ENCODE measurements around the gene HSD17B12. TPM values are rescaled to one million over a fixed set of nuclear protein-coding genes. Genes with fewer than 3 reads are reported as not detected.

Gene HSD17B12
- total RNA-seq, 1 experiment from 2014 or later = 307 TPM

DNA sequence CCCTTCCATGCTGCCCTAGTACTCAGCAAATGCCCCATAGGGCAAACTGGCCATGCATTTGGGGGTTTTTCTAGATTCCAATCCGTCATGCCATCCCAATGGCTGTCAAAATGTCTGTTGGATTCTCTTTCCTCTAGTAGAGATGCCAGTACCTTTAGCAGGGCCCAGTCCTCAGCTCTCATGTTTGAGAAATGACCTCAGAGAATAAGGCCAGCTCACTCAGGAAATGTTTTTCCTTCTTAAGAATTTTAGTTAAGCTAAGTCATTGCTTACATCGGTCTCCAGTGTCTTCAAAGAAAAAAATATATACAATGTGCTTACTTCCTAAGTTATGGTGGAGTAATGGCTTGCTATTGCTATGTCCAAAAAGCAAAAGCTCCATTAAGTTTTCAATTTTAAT is 186.0 kb downstream of the HSD17B12 start:
- Histone ChIP-seq H3K36me3 (ENCODE audit: insufficient read depth, low read length, poor library complexity, severe bottlenecking) (no peaks in the 10 kb centered on the region), H3K4me1 (ENCODE audit: insufficient read depth, low read length, poor library complexity, severe bottlenecking) (no peaks in the 10 kb centered on the region), H3K9me3 (ENCODE audit: low read depth, low read length, poor library complexity, severe bottlenecking) (no peaks in the 10 kb centered on the region), H3K27me3 (replicated peaks; ENCODE audit: insufficient read depth, low read depth, low read length, poor library complexity) (peaks cover 9% of the 10 kb centered on the region), H3K27ac (ENCODE audit: low read depth, low read length, poor library complexity, severe bottlenecking) (no peak overlapping the region), H3K4me3 (ENCODE audit: low read depth, low read length, poor library complexity, severe bottlenecking) (no peak overlapping the region)
- BruUV-seq (replicated peaks) = no TSS peak
- intact Hi-C loops (cut with micrococcal nuclease; ENCODE audit: unreplicated experiment) = no loop called here
- CTCF ChIA-PET = interaction anchor here (0.7 kb wide), 1 partner anchor 149 kb away, joined by 7 read pairs; no protein-coding TSS in a partner anchor
- POLR2A ChIA-PET (ENCODE audit: low non-redundant PET) = no interaction called here
- DNase-seq (ENCODE audit: low spot score) = no peak
- TF ChIP-seq, protein P1, sequence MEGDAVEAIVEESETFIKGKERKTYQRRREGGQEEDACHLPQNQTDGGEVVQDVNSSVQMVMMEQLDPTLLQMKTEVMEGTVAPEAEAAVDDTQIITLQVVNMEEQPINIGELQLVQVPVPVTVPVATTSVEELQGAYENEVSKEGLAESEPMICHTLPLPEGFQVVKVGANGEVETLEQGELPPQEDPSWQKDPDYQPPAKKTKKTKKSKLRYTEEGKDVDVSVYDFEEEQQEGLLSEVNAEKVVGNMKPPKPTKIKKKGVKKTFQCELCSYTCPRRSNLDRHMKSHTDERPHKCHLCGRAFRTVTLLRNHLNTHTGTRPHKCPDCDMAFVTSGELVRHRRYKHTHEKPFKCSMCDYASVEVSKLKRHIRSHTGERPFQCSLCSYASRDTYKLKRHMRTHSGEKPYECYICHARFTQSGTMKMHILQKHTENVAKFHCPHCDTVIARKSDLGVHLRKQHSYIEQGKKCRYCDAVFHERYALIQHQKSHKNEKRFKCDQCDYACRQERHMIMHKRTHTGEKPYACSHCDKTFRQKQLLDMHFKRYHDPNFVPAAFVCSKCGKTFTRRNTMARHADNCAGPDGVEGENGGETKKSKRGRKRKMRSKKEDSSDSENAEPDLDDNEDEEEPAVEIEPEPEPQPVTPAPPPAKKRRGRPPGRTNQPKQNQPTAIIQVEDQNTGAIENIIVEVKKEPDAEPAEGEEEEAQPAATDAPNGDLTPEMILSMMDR (conservative IDR thresholded peaks at IDR 0.05; ENCODE audit: low read depth, low read length) = no peak
- TF ChIP-seq EZH2 (IDR thresholded peaks at IDR 0.05; ENCODE audit: borderline replicate concordance, low read depth, low read length, poor library complexity, severe bottlenecking) = no peak

DNA sequence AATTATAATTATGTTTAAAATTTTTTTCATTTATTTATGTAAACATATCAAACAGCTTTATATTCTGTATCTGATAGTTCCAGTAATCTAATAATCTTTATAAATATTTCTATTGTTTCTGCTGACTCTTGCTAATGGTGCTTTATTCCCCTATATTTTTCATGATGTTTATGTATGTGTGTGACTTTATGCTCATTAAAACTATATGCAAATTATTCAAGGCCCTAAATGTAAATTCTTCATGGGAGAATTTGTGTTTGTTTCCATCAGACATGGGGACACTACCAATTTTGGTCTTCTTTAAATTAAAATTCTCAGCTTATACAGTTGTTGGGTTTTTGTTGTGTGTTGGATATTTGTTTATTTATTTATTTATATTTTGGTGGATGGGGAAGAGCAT is 186.4 kb downstream of the HSD17B12 start:
- Histone ChIP-seq H3K4me1 (ENCODE audit: insufficient read depth, low read length, poor library complexity, severe bottlenecking) (no peaks in the 10 kb centered on the region), H3K4me3 (ENCODE audit: low read depth, low read length, poor library complexity, severe bottlenecking) (no peak overlapping the region), H3K36me3 (ENCODE audit: insufficient read depth, low read length, poor library complexity, severe bottlenecking) (no peaks in the 10 kb centered on the region), H3K27me3 (replicated peaks; ENCODE audit: insufficient read depth, low read depth, low read length, poor library complexity) (peaks cover 13% of the 10 kb centered on the region), H3K27ac (ENCODE audit: low read depth, low read length, poor library complexity, severe bottlenecking) (no peak overlapping the region), H3K9me3 (ENCODE audit: low read depth, low read length, poor library complexity, severe bottlenecking) (no peaks in the 10 kb centered on the region)
- BruUV-seq (replicated peaks) = no TSS peak
- intact Hi-C loops (cut with micrococcal nuclease; ENCODE audit: unreplicated experiment) = no loop called here
- CTCF ChIA-PET = interaction anchor here (0.7 kb wide), 1 partner anchor 149 kb away, joined by 7 read pairs; no protein-coding TSS in a partner anchor
- no peak for DNase-seq (ENCODE audit: low spot score)
- TF ChIP-seq EZH2 (IDR thresholded peaks at IDR 0.05; ENCODE audit: borderline replicate concordance, low read depth, low read length, poor library complexity, severe bottlenecking) = no peak
- TF ChIP-seq, protein P1 (conservative IDR thresholded peaks at IDR 0.05; ENCODE audit: low read depth, low read length) = no peak
- POLR2A ChIA-PET (ENCODE audit: low non-redundant PET) = no interaction called here

DNA sequence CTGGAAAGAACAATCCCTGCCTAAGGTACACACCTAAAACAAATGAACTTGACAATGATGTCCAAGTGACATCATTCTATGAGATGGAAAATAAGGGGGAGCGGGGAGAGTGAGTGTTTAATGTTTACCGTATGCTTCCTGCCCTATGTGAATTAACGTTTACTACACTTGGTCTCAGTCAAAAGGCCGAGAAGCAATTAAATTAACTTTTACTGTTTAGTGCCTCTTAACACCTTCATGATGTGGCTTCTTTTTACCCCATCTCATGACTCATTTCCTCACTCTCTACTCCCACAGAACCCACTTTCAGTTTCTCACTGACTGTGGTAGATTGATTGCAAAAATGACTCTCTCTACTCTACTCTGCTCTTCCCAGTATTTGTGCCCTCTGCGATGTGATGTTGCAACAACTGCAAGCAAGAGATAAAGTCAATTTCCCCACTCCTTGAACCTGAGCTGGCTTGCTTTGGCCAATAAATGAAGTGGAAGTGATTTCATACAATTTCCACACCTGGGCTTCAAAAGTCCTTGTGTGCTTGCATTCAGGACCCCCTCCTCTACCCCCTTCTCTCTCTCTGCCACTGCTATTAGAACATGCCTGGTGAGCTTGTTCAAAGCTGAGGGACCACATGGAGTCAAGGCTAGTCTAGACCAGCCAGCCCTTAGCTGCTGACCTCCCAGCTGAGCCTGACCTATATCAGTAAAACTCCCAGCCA is 188.5 kb downstream of the HSD17B12 start:
- H3K27ac ChIP-seq (ENCODE audit: low read depth, low read length, poor library complexity, severe bottlenecking) = no peak overlapping the region
- H3K4me3 ChIP-seq (ENCODE audit: low read depth, low read length, poor library complexity, severe bottlenecking) = no peak overlapping the region
- H3K27me3 ChIP-seq (replicated peaks; ENCODE audit: insufficient read depth, low read depth, low read length, poor library complexity) = peaks cover 33% of the 10 kb centered on the region
- no peaks in the 10 kb centered on the region for H3K36me3 ChIP-seq (ENCODE audit: insufficient read depth, low read length, poor library complexity, severe bottlenecking)
- H3K9me3 ChIP-seq (ENCODE audit: low read depth, low read length, poor library complexity, severe bottlenecking) = no peaks in the 10 kb centered on the region
- DNase-seq (ENCODE audit: low spot score) = peak; percentile 88
- intact Hi-C loops (cut with micrococcal nuclease; ENCODE audit: unreplicated experiment) = no loop called here
- no TSS peak for BruUV-seq (replicated peaks)
- ChIA-PET POLR2A (ENCODE audit: low non-redundant PET) (no interaction called here), CTCF (interaction anchor here (0.5 kb wide), 1 partner anchor 73 kb away, joined by 6 read pairs; the partner anchor contains the start of gene C11orf96)
- no peaks in the 10 kb centered on the region for H3K4me1 ChIP-seq (ENCODE audit: insufficient read depth, low read length, poor library complexity, severe bottlenecking)
- TF ChIP-seq, protein P1 (conservative IDR thresholded peaks at IDR 0.05; ENCODE audit: low read depth, low read length) = no peak
- no peak for TF ChIP-seq EZH2 (IDR thresholded peaks at IDR 0.05; ENCODE audit: borderline replicate concordance, low read depth, low read length, poor library complexity, severe bottlenecking)
